ENCODE measurements around the gene ARPC5L.
"Not testable (repeated sequence)": the region's sequence is repeated elsewhere in the genome, so short reads cannot be mapped to it uniquely, and the experiment has no call there.

Gene ARPC5L

DNA sequence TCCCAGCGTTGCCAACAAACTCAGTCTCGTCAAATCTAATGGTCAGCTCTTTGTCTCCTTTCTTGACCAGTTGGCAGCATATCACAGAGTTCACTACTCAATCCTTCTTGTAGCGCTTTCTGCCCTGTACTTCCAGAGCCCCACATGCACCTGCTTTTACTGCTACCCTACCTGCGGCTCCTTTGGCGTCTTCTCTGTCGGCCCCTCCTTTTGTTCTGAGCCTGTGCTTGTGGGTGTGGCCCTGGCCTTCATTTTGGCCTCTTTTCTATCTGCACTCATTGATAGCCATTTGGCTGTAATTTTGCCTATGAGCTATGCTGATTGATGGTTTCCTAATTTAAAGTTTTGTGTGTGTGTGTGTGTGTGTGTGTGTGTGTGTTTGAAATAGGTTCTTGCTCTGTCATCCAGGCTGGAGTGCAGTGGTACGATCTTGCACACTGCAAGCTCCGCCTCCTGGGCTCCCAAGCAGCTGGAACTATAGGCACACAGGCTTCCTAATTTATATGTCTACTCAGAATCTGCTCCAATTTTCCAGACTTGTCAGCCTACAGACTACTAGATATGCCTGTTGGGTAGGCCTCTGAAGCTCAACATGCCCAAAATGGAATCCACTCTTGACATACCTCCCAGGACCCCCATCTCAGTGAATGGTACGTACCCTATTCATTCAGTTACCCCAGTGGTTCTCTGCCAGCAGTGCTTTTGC is 32.3 kb downstream of the ARPC5L start:
- no peak for DNase-seq (ENCODE audit: low read depth)

DNA sequence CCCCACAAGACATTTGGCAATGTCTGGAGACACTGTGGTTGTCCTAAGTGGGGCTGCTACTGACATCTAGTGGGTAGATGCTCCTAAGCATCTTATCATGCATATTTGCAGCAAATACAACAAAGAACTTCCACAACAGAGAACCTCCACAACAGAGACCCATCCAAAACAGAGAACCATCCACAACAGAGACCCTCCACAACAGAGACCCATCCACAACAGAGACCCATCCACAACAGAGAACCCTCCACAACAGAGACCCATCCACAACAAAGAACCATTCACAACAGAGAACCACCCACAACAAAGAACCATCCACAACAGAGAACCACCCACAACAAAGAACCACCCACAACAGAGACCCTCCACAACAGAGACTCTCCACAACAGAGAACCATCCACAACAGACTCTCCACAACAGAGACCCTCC is 32.8 kb downstream of the ARPC5L start:
- DNase-seq (ENCODE audit: low read depth): peak; percentile 17

DNA sequence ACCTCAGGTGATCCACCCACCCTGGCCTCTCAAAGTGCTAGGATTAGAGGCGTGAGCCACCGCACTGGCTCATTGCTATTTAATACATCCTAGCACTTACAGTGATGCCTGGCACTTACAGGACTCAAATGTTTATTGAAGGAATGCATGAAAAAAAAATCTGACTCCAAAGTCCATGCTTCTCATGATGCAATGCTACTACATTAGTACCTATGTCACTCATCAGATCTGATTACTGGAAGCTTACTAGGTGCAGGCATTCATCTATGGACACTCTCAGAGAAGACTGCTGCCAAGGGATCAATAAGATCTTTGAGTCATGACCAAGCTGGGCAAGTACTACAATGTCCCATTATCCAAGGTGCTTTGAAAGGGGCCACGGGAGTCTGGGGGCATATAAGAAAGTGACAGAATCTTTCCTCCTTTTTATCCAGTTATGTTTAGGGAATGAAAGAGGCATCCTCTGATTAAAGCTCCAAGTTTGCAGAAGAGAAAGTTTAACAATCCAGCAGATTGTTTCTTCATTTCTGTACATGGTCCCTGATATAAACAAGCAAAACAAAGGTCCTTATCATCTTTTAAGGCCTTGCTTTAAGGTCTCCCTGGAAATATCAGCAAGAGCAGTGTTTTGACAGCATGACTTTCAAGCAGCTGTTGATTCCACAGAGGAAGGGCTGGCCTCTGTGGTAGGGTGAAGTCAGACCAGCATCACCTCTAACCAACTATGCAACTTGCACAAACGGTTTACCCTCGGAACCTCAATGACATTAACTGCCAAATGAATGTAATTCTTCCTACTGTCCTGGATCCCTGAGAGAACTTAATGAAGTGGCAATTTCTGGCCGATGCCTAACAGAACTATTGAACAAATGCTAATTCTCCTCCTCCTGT is 35.9 kb downstream of the ARPC5L start:
- no peak for DNase-seq (ENCODE audit: low read depth)

DNA sequence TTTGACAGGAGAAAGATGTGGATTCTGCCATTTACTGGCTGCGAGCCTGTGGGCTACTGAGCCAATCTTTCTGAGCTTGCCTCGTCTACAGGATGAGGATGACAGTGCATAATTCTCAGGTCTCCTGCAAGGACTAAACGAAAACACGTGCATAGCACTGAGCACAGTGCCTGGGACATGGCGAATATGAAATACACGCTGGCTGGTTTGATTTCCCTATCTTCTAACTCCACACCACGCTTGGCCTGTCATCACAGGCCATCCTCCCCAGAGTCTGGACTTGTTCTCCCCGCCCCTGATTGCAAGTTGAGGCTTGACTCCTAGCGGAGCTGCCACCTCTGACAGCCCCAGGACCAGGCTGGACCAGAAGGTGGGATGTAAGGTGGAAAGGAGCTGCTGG is 37.9 kb downstream of the ARPC5L start:
- no peak for DNase-seq (ENCODE audit: low read depth)

DNA sequence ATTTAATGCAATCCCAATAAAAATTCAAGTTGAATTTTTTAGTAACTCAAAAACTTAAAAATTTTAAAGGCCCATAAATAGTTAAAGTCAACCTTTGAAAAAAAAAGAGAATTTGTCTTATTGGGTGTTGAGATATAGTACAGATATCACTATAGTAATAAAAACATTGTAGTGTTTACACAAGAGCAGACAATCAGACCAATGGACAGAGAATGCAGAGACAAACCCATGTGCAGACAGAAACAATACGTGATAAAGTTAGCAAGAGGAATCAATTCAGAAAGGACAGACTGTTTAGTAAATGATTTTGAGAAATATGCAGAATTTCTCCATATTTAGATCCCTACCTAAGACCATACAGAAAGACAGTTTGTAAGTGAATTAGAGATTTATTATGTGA is 45.0 kb downstream of the ARPC5L start:
- no peak for DNase-seq (ENCODE audit: low read depth)

DNA sequence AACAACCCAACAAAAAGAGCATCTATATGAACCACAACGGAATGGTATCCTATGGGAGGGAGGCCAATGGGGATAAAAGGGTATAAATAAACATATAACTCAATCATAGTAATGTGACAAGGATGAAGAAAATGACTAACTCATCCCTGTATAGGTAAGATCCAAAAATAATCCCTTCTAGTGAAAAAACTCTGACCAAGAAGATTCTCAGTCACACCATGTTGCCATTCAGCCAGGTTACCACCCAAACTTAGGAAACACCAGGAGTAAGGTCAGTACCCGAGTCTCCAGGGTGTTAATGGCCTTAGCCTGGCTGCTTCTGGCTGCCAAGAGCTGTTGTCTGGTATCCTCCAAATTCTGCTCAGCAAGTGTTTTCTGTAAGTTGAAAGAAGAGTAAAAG is 46.2 kb downstream of the ARPC5L start:
- no peak for DNase-seq (ENCODE audit: low read depth)

DNA sequence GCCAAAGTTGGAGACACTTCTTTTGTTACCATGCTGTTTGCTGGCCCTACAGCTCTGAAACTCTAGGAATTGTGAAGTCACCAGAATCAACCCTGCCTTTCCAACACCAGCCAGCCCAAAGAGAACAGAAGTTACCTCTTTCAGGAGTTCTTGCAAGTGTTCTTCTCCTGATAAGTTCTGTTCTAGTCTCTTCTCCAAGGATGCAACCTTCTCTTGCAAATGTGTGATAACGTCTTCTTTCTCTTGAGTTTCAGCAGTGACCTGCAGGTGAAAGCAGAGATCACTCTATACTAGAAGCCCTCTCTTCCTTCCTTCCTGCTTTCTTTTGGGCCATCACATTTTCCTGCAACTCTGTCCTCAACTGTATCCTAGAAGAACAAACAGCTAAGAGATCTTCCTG is 49.8 kb downstream of the ARPC5L start:
- no peak for DNase-seq (ENCODE audit: low read depth)

DNA sequence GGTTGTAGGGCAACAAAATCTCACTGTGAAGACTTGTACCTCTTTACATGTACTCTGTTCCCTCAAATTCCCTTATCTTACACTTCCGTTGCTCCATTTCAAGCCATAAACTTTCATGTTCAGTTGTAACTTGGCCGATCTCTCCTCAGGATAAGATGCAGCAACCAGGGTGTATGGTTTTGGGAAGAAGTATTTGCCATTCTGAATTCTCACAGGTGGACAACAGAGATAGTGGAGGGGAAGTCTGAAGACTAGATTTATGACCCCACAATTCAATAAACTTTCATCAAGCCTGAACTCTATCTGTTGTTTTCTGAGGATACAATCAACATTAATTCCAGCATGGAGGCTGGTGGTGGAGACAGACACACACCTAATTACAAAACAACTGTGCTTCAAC is 51.4 kb downstream of the ARPC5L start:
- DNase-seq (ENCODE audit: low read depth): no peak

DNA sequence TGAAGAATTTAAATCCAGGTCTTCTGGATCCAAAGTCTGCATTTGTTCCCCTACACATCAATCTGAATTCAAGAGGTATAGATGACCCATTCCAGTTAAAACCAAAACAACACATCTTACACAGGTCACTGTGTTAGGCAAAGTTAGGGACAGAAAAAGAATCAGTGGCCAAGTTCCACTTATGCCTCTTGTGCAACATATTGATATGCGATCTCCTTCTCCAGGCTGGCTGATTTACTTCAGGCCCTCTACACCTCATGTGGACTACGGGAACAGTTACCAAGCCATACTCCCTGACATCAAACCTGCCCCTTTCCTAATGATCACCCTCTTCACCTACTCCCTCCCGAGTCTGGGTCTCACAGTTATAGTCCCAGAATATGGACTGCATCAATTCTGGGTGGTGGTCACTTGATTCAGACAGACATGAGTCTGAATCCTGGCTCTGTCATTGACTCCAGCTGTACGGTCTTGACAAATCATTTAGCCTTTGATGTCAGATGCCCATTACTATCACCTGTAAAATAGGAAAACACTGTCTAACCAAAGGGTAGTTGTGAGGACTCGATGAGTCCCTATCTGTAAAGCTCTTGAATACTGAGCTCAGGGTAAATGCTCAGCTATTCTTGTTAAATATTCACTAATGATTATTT is 52.9 kb downstream of the ARPC5L start:
- no peak for DNase-seq (ENCODE audit: low read depth)

DNA sequence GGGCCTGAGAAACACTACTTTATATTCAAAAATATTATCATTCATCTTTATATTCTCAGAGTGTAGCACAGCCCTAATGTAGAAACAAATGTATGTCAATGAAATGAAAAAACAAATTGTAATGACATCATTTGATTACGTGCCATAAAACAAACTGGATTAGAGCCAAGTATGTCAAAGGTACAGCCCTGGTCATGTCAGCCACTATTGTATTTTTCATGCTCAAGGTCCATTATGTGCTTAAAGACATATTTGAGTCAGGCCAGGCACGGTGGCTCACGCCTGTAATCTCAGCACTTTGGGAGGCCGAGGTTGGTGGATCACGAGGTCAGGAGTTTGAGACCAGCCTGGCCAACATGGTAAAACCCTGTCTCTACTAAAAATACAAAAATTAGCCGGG is 58.5 kb downstream of the ARPC5L start:
- DNase-seq (ENCODE audit: low read depth): not testable (repeated sequence)
